ENCODE data around the gene MC4R. TPM values are rescaled to one million over a fixed set of nuclear protein-coding genes. Genes with fewer than 3 reads are reported as not detected.

MC4R gene
- total RNA-seq: not detected in 2 replicates

DNA sequence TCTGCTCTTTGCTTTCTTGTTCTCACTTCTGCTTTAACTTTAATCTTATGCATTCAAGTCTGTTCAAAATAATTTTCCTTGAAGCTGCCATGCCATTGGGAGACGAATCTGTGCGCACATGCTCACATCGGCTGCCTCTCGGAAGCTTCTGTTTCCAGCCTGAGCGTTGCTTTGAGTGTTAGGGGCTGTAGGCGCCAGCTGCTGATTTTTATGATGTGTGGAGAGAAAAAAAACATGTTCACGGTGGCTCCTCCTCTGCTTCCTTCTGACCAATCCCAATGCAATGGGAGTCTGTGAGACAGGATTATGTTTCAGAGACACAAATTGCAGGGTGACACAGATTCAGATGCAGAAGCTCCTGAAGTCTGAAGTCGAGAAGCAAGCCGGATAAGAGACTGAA lies at the start of gene MC4R:
MC4R (minus strand) TSS at position 180 of the 400 bp plus-strand sequence. CDS start 426 bp downstream, outside the sequence.

Measured in bladder microvascular endothelial cell (primary cell).